K562 (cell line): ENCODE results near the gene LGR6. TPM values are rescaled to one million over a fixed set of nuclear protein-coding genes. Genes with fewer than 3 reads are reported as not detected.

Experiments used
- ESRRA ChIP-seq: fragments of 450-650 bp; IDR thresholded peaks from 2 replicates; pipeline ENCODE4 v1.6.1; 2014; ENCODE audit warnings: low read depth, mild to moderate bottlenecking, moderate library complexity, borderline replicate concordance
- MCM7 ChIP-seq, 2 experiments: fragments of 450-650 bp; IDR thresholded peaks; 2 replicates each; pipeline ENCODE4 v1.6.1; 2016 to 2018
- NONO ChIP-seq, 2 experiments: fragments of 200-400 bp in 1 of 2; fragments of 450-650 bp in 1 of 2; formaldehyde crosslinking in 1 of 2; IDR thresholded peaks; 2 replicates each; pipeline ENCODE4 v1.6.1; 2017; ENCODE audit warnings: low read depth in 2 of 2, mild to moderate bottlenecking in 2 of 2, moderate library complexity in 2 of 2, low read length in 1 of 2
- POLR2AphosphoS2 ChIP-seq: IDR thresholded peaks from 2 replicates; pipeline ENCODE4 v1.6.1; 2012; ENCODE audit warnings: low read length, improper control_type of control experiment
- POLR2G ChIP-seq: fragments of 200-400 bp; formaldehyde crosslinking; IDR thresholded peaks from 2 replicates; pipeline ENCODE4 v1.6.1; 2017; ENCODE audit warnings: low read depth, mild to moderate bottlenecking, antibody characterized with exemption, low read length, moderate library complexity
- RBM15 ChIP-seq: fragments of 200-400 bp; formaldehyde crosslinking; IDR thresholded peaks from 2 replicates; pipeline ENCODE4 v1.6.1; 2018; ENCODE audit warnings: mild to moderate bottlenecking, low read length, moderate library complexity; ENCODE audit not compliant: insufficient read depth
- RUNX1 ChIP-seq: sonication (generic); IDR thresholded peaks from 2 replicates; pipeline ENCODE4 v1.6.1; 2016; ENCODE audit warnings: antibody characterized with exemption, low read depth
- SRSF3 ChIP-seq: fragments of 200-400 bp; formaldehyde crosslinking; IDR thresholded peaks from 2 replicates; pipeline ENCODE4 v1.6.1; 2016; ENCODE audit warnings: mild to moderate bottlenecking, low read length, moderate library complexity; ENCODE audit not compliant: insufficient read depth
- polyA plus RNA-seq, 8 experiments: library from polyadenylated mRNA; depleted of rRNA in 4 of 8; stranded (reverse) in 5 of 8; unstranded in 3 of 8; fragments of >200 nt; fragmentation: Nextera tagmentation in 2 of 8; fragmentation: Illumina TruSeq in 1 of 8; extraction: Ambion mirVana in 2 of 8; extraction: Trizol in 1 of 8; gene quantifications; 2 replicates each; pipeline versions ENCODE4 v1.2.1 to v1.2.3, GENCODE V29; 2011 to 2014; ENCODE audit warnings: inconsistent platforms in 1 of 8, missing spikeins in 1 of 8
- total RNA-seq, 7 experiments: library from RNA; depleted of rRNA in 6 of 7; stranded (reverse); fragments of >200 nt in 6 of 7; fragmentation: Illumina TruSeq in 2 of 7; extraction: Trizol in 2 of 7; gene quantifications; 2 replicates each; pipeline versions ENCODE4 v1.2.1 to v1.2.3, GENCODE V29; 2011 to 2021; ENCODE audit warnings: low replicate concordance in 1 of 7
- TF ChIP-seq, protein P1 (sequence below), 2 experiments: fragments of 450-650 bp; formaldehyde crosslinking in 1 of 2; IDR thresholded peaks; 2 replicates each; pipeline versions ENCODE4 v1.4.0 to v1.6.1; 2014 to 2020; ENCODE audit warnings: mild to moderate bottlenecking in 2 of 2, borderline replicate concordance in 1 of 2, low read depth in 1 of 2
- TF ChIP-seq, protein P2 (sequence below): fragments of 200-800 bp; sonication (Bioruptor generic); IDR thresholded peaks from 2 replicates; pipeline ENCODE4 v1.6.1; 2016; ENCODE audit warnings: missing genetic modification characterization, missing compliant biosample characterization
- TF ChIP-seq, protein P3 (sequence below): fragments of 250-450 bp; sonication (Bioruptor Pico); IDR thresholded peaks from 2 replicates; pipeline ENCODE4 v1.6.1; 2021; ENCODE audit warnings: mild to moderate bottlenecking

The LGR6 gene
- total and polyA plus RNA-seq, 9 of the 15 experiments (the other 6 are each of a cell fraction or from before 2014, with no cell fraction given) = 0.01 to 0.54 (median 0.17) TPM; not detected in 1

DNA sequence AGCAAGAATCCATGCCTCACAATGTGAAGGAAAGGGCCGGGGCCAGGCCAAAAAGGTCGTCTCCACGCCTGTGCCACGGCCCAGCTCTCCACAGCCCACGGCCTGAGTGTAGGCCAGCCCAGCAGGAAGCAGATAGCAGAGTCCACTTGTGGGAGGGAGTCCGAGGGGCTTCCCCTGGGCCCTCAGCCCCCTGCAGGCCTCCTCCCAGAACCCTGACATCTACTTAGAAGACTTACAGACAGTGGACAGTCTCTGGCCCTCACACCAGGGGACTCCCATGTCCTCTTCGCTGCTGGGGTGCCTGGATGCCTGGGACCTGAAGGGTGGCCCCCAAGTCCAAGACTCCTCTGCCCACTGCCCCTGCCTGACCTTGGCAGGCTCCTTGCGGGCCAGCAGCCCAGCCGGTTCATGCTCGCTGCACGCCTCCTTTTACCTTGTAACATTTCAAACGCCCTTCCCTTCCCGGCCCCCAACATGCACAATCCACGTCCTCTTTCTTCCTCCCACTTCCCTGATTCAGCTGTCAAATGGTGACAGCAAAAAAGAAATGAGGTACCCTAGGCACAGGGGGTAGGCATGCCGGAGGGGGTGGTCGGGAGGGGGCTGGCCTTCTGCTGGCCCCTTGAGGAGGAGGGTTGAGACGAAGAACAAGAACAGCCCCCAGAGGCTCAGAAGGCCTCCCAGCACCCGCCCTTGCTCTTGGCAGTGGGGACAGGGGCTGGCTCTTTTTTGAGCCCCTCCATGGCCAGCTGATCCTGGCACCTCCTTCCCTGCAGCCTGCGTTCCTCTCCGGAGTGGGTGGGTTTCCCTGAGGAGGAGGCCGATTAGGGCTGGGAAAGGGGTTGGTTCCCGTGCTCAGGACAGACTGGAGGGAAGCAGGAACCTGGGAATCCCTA is 32.2 kb upstream of the LGR6 start (continued):
- TF ChIP-seq, protein P1, sequence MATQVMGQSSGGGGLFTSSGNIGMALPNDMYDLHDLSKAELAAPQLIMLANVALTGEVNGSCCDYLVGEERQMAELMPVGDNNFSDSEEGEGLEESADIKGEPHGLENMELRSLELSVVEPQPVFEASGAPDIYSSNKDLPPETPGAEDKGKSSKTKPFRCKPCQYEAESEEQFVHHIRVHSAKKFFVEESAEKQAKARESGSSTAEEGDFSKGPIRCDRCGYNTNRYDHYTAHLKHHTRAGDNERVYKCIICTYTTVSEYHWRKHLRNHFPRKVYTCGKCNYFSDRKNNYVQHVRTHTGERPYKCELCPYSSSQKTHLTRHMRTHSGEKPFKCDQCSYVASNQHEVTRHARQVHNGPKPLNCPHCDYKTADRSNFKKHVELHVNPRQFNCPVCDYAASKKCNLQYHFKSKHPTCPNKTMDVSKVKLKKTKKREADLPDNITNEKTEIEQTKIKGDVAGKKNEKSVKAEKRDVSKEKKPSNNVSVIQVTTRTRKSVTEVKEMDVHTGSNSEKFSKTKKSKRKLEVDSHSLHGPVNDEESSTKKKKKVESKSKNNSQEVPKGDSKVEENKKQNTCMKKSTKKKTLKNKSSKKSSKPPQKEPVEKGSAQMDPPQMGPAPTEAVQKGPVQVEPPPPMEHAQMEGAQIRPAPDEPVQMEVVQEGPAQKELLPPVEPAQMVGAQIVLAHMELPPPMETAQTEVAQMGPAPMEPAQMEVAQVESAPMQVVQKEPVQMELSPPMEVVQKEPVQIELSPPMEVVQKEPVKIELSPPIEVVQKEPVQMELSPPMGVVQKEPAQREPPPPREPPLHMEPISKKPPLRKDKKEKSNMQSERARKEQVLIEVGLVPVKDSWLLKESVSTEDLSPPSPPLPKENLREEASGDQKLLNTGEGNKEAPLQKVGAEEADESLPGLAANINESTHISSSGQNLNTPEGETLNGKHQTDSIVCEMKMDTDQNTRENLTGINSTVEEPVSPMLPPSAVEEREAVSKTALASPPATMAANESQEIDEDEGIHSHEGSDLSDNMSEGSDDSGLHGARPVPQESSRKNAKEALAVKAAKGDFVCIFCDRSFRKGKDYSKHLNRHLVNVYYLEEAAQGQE (IDR thresholded peaks at IDR 0.05; ENCODE audit: borderline replicate concordance) = no peak
- TF ChIP-seq, protein P1 (CRISPR knock-in tag; IDR thresholded peaks at IDR 0.05; ENCODE audit: low read depth) = 0 out of 2 replicates have a peak, but pooled peaks have one; percentile 42
- TF ChIP-seq, protein P2, sequence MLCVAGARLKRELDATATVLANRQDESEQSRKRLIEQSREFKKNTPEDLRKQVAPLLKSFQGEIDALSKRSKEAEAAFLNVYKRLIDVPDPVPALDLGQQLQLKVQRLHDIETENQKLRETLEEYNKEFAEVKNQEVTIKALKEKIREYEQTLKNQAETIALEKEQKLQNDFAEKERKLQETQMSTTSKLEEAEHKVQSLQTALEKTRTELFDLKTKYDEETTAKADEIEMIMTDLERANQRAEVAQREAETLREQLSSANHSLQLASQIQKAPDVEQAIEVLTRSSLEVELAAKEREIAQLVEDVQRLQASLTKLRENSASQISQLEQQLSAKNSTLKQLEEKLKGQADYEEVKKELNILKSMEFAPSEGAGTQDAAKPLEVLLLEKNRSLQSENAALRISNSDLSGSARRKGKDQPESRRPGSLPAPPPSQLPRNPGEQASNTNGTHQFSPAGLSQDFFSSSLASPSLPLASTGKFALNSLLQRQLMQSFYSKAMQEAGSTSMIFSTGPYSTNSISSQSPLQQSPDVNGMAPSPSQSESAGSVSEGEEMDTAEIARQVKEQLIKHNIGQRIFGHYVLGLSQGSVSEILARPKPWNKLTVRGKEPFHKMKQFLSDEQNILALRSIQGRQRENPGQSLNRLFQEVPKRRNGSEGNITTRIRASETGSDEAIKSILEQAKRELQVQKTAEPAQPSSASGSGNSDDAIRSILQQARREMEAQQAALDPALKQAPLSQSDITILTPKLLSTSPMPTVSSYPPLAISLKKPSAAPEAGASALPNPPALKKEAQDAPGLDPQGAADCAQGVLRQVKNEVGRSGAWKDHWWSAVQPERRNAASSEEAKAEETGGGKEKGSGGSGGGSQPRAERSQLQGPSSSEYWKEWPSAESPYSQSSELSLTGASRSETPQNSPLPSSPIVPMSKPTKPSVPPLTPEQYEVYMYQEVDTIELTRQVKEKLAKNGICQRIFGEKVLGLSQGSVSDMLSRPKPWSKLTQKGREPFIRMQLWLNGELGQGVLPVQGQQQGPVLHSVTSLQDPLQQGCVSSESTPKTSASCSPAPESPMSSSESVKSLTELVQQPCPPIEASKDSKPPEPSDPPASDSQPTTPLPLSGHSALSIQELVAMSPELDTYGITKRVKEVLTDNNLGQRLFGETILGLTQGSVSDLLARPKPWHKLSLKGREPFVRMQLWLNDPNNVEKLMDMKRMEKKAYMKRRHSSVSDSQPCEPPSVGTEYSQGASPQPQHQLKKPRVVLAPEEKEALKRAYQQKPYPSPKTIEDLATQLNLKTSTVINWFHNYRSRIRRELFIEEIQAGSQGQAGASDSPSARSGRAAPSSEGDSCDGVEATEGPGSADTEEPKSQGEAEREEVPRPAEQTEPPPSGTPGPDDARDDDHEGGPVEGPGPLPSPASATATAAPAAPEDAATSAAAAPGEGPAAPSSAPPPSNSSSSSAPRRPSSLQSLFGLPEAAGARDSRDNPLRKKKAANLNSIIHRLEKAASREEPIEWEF (CRISPR knock-in tag) = peak; percentile 87
- TF ChIP-seq SRSF3 (no peak), NONO (IDR thresholded peaks at IDR 0.05; ENCODE audit: low read depth in 2 of 2, low read length in 1 of 2) (no peak), POLR2AphosphoS2 (peak; percentile 56; the same call in 1 of the 2 replicates), POLR2G (peak; percentile 63; the same call in 1 of the 2 replicates), RBM15 (no peak), MCM7 (IDR thresholded peaks at IDR 0.05) (no peak), ESRRA (peak; percentile 11; the same call in 1 of the 2 replicates), RUNX1 (0 out of 2 replicates have a peak, but pooled peaks have one; percentile 8)
- TF ChIP-seq, protein P3, sequence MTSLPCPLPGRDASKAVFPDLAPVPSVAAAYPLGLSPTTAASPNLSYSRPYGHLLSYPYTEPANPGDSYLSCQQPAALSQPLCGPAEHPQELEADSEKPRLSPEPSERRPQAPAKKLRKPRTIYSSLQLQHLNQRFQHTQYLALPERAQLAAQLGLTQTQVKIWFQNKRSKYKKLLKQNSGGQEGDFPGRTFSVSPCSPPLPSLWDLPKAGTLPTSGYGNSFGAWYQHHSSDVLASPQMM (CRISPR knock-in tag) = no peak
